Karpas-422 (cell line): ENCODE measurements around the gene PLD4. TPM values are rescaled to one million over a fixed set of nuclear protein-coding genes. Genes with fewer than 3 reads are reported as not detected.

Source experiments
- DNase-seq: peaks from one replicate; pipeline ENCODE4 v3.0.0-alpha.2; 2015
- H2AFZ ChIP-seq: fragments of 200-600 bp; sonication (generic); 2 replicates; pipeline ENCODE4 v1.6.1; 2014; ENCODE audit warnings: antibody characterized with exemption, low read length, mixed read lengths
- H3K27ac ChIP-seq: fragments of 200-600 bp; sonication (generic); 2 replicates; pipeline ENCODE4 v1.5.1; 2014; ENCODE audit warnings: mild to moderate bottlenecking, low read length, moderate library complexity
- H3K27me3 ChIP-seq: fragments of 200-600 bp; sonication (generic); 2 replicates; pipeline ENCODE4 v1.6.1; 2014; ENCODE audit warnings: low read length, mixed read lengths
- H3K36me3 ChIP-seq: fragments of 200-600 bp; sonication (generic); 2 replicates; pipeline ENCODE4 v1.6.1; 2014; ENCODE audit warnings: low read length, mixed read lengths; ENCODE audit not compliant: insufficient read depth
- H3K4me1 ChIP-seq: fragments of 200-600 bp; sonication (generic); 2 replicates; pipeline ENCODE4 v1.6.1; 2014; ENCODE audit warnings: mild to moderate bottlenecking, low read length, mixed read lengths
- H3K4me2 ChIP-seq: fragments of 200-600 bp; sonication (generic); 2 replicates; pipeline ENCODE4 v1.6.1; 2014; ENCODE audit warnings: low read length, low read depth, mild to moderate bottlenecking; ENCODE audit not compliant: poor library complexity, severe bottlenecking
- H3K4me3 ChIP-seq: fragments of 200-600 bp; sonication (generic); 2 replicates; pipeline ENCODE4 v1.5.1; 2014; ENCODE audit warnings: mild to moderate bottlenecking, antibody characterized with exemption, low read length, mixed read lengths
- H3K79me2 ChIP-seq: fragments of 200-600 bp; sonication (generic); 2 replicates; pipeline ENCODE4 v1.6.1; 2014; ENCODE audit warnings: mild to moderate bottlenecking, low read length, mixed read lengths
- H3K9ac ChIP-seq: fragments of 200-600 bp; sonication (generic); 2 replicates; pipeline ENCODE4 v1.6.0; 2014; ENCODE audit warnings: low read length
- H3K9me2 ChIP-seq: fragments of 200-600 bp; sonication (generic), shearing (Covaris generic); replicated peaks from 2 replicates; pipeline ENCODE4 v1.6.0; 2014; ENCODE audit warnings: mild to moderate bottlenecking, low read length, moderate library complexity; ENCODE audit not compliant: insufficient read depth
- H3K9me3 ChIP-seq: fragments of 300-700, 200-600 bp; sonication (generic); 2 replicates; pipeline ENCODE4 v1.6.1; 2014; ENCODE audit warnings: low read length, mixed read lengths
- H4K20me1 ChIP-seq: fragments of 200-600 bp; sonication (generic); 2 replicates; pipeline ENCODE4 v1.6.1; 2014; ENCODE audit warnings: mild to moderate bottlenecking, antibody characterized with exemption, low read length, low read depth; ENCODE audit not compliant: insufficient read depth
- total RNA-seq: library from RNA; depleted of rRNA; stranded (reverse); fragments of >200 nt; shearing (Covaris generic); gene quantifications from 2 replicates; pipeline ENCODE4 v1.2.3, GENCODE V29; 2014; ENCODE audit warnings: low replicate concordance

The PLD4 gene
- total RNA-seq, 1 experiment from 2014 or later: 146 TPM

GRCh38 chr14:104932676-104933631, 8.3 kb downstream of the PLD4 start:
- H3K27me3 ChIP-seq: no peaks in the 10 kb centered on the region
- no peak overlapping the region for H3K9ac ChIP-seq
- DNase-seq: peak; percentile 94
- H3K79me2 ChIP-seq: no peaks in the 10 kb centered on the region
- H4K20me1 ChIP-seq: peaks cover 55% of the 10 kb centered on the region
- H3K9me3 ChIP-seq: no peaks in the 10 kb centered on the region
- no peak overlapping the region for H3K27ac ChIP-seq
- peaks cover 22% of the 10 kb centered on the region for H3K36me3 ChIP-seq
- no peaks in the 10 kb centered on the region for H3K9me2 ChIP-seq
- no peak overlapping the region for H2AFZ ChIP-seq
- peaks cover 7% of the 10 kb centered on the region for H3K4me1 ChIP-seq
- H3K4me2 ChIP-seq: peak overlapping the region; percentile 52
- H3K4me3 ChIP-seq: no peak overlapping the region

- no peak for DNase-seq
- no peaks in the 10 kb centered on the region for H3K27me3 ChIP-seq
- H3K9ac ChIP-seq: no peak overlapping the region
- H3K36me3 ChIP-seq: peaks cover 12% of the 10 kb centered on the region; the same call in 1 of the 2 replicates
- H4K20me1 ChIP-seq: peaks cover 44% of the 10 kb centered on the region
- H3K27ac ChIP-seq: no peak overlapping the region
- peaks cover 5% of the 10 kb centered on the region for H3K4me1 ChIP-seq
- H3K4me2 ChIP-seq: no peak overlapping the region
- H3K9me3 ChIP-seq: no peaks in the 10 kb centered on the region
- H3K9me2 ChIP-seq: no peaks in the 10 kb centered on the region
- H2AFZ ChIP-seq: no peak overlapping the region
- no peak overlapping the region for H3K4me3 ChIP-seq
- H3K79me2 ChIP-seq: no peaks in the 10 kb centered on the region
These were observed 9.4 kb downstream of the PLD4 start for GRCh38 chr14:104933746-104934733.

- Histone ChIP-seq H3K9me2 (no peaks in the 10 kb centered on the region), H3K79me2 (no peaks in the 10 kb centered on the region), H3K9me3 (no peaks in the 10 kb centered on the region), H3K4me2 (no peak overlapping the region), H2AFZ (no peak overlapping the region), H3K36me3 (peaks cover 3% of the 10 kb centered on the region; the same call in 1 of the 2 replicates), H4K20me1 (peaks cover 41% of the 10 kb centered on the region), H3K27me3 (no peaks in the 10 kb centered on the region), H3K4me1 (peaks cover 5% of the 10 kb centered on the region), H3K9ac (no peak overlapping the region), H3K27ac (no peak overlapping the region), H3K4me3 (no peak overlapping the region)
- peak; percentile 57 for DNase-seq
These were observed 10.5 kb downstream of the PLD4 start for GRCh38 chr14:104935026-104935650.

GRCh38 chr14:104935955-104936354, 11.3 kb downstream of the PLD4 start:
- no peaks in the 10 kb centered on the region for H3K36me3 ChIP-seq
- no peak overlapping the region for H3K27ac ChIP-seq
- H3K4me1 ChIP-seq: peaks cover 5% of the 10 kb centered on the region
- H3K27me3 ChIP-seq: no peaks in the 10 kb centered on the region
- H3K4me3 ChIP-seq: no peak overlapping the region
- H3K4me2 ChIP-seq: no peak overlapping the region
- H3K9me3 ChIP-seq: no peaks in the 10 kb centered on the region
- H3K9me2 ChIP-seq: no peaks in the 10 kb centered on the region
- peak; percentile 60 for DNase-seq
- H2AFZ ChIP-seq: no peak overlapping the region
- H3K9ac ChIP-seq: no peak overlapping the region
- no peaks in the 10 kb centered on the region for H3K79me2 ChIP-seq
- H4K20me1 ChIP-seq: peaks cover 44% of the 10 kb centered on the region

- Histone ChIP-seq H3K27me3 (no peaks in the 10 kb centered on the region), H3K4me2 (no peak overlapping the region), H2AFZ (no peak overlapping the region), H3K27ac (no peak overlapping the region), H3K9me3 (no peaks in the 10 kb centered on the region), H3K79me2 (no peaks in the 10 kb centered on the region), H3K36me3 (no peaks in the 10 kb centered on the region), H4K20me1 (peaks cover 48% of the 10 kb centered on the region), H3K9me2 (no peaks in the 10 kb centered on the region), H3K4me3 (no peak overlapping the region), H3K4me1 (peaks cover 5% of the 10 kb centered on the region), H3K9ac (no peak overlapping the region)
- peak; percentile 67 for DNase-seq
These were observed 11.9 kb downstream of the PLD4 start for GRCh38 chr14:104936361-104937155.

- no peak overlapping the region for H3K9ac ChIP-seq
- H3K9me2 ChIP-seq: no peaks in the 10 kb centered on the region
- H4K20me1 ChIP-seq: peaks cover 48% of the 10 kb centered on the region
- peaks cover 5% of the 10 kb centered on the region for H3K4me1 ChIP-seq
- peak; percentile 61 for DNase-seq
- no peaks in the 10 kb centered on the region for H3K27me3 ChIP-seq
- no peak overlapping the region for H2AFZ ChIP-seq
- no peaks in the 10 kb centered on the region for H3K36me3 ChIP-seq
- H3K4me2 ChIP-seq: no peak overlapping the region
- no peaks in the 10 kb centered on the region for H3K9me3 ChIP-seq
- H3K79me2 ChIP-seq: no peaks in the 10 kb centered on the region
- no peak overlapping the region for H3K4me3 ChIP-seq
- H3K27ac ChIP-seq: no peak overlapping the region
These were observed 12.5 kb downstream of the PLD4 start for GRCh38 chr14:104937161-104937560.

GRCh38 chr14:104937694-104938365, 13.2 kb downstream of the PLD4 start:
- Histone ChIP-seq H3K27me3 (no peaks in the 10 kb centered on the region), H3K79me2 (no peaks in the 10 kb centered on the region), H3K4me2 (no peak overlapping the region), H3K36me3 (no peaks in the 10 kb centered on the region), H3K9me3 (no peaks in the 10 kb centered on the region), H4K20me1 (peaks cover 48% of the 10 kb centered on the region), H2AFZ (no peak overlapping the region), H3K4me1 (peaks cover 5% of the 10 kb centered on the region), H3K9me2 (no peaks in the 10 kb centered on the region), H3K4me3 (no peak overlapping the region), H3K27ac (no peak overlapping the region), H3K9ac (no peak overlapping the region)
- peak; percentile 57 for DNase-seq
